Mesenchymal stem cell (in vitro differentiated cells and primary cell): ENCODE data around the gene CEP19.

Source experiments
- DNase-seq: peaks from one replicate; pipeline ENCODE4 v3.0.0-alpha.2; 2013
- H2AFZ ChIP-seq: one replicate; pipeline ENCODE4 v1.6.1; 2013; ENCODE audit warnings: low read depth, mild to moderate bottlenecking, control low read depth, inconsistent platforms, low read length, moderate library complexity
- H2AK5ac ChIP-seq: 2 replicates; pipeline ENCODE4 v1.6.1; 2013; ENCODE audit warnings: low read length, moderate library complexity, mild to moderate bottlenecking, inconsistent platforms; ENCODE audit not compliant: severe bottlenecking
- H2BK120ac ChIP-seq: one replicate; pipeline ENCODE4 v1.6.1; 2013; ENCODE audit warnings: low read depth, mild to moderate bottlenecking, inconsistent platforms, low read length, moderate library complexity
- H2BK12ac ChIP-seq, 2 experiments: one replicate each; pipeline ENCODE4 v1.6.1; 2013; ENCODE audit warnings: inconsistent platforms in 2 of 2, low read length in 2 of 2, mild to moderate bottlenecking in 2 of 2, moderate library complexity in 2 of 2, control low read depth in 1 of 2
- H2BK15ac ChIP-seq: one replicate; pipeline ENCODE4 v1.6.1; 2013; ENCODE audit warnings: mild to moderate bottlenecking, low read depth, inconsistent platforms; ENCODE audit not compliant: poor library complexity, severe bottlenecking
- H2BK5ac ChIP-seq: 2 replicates; pipeline ENCODE4 v1.6.1; 2013; ENCODE audit warnings: low read depth, mild to moderate bottlenecking, low read length, control low read depth, inconsistent platforms; ENCODE audit not compliant: poor library complexity, severe bottlenecking
- H3K14ac ChIP-seq, 2 experiments: one replicate each; pipeline ENCODE4 v1.6.1; 2013; ENCODE audit warnings: inconsistent platforms in 2 of 2, low read length in 2 of 2, control low read depth in 1 of 2, mild to moderate bottlenecking in 1 of 2, moderate library complexity in 1 of 2
- H3K18ac ChIP-seq, 2 experiments: one replicate each; pipeline ENCODE4 v1.6.1; 2013; ENCODE audit warnings: inconsistent platforms in 2 of 2, low read length in 2 of 2, control low read depth in 1 of 2, low read depth in 1 of 2, mild to moderate bottlenecking in 1 of 2
- H3K23ac ChIP-seq, 2 experiments: one replicate each; pipeline ENCODE4 v1.6.1; 2013; ENCODE audit warnings: inconsistent platforms in 2 of 2, low read length in 2 of 2, mild to moderate bottlenecking in 2 of 2, moderate library complexity in 2 of 2, control low read depth in 1 of 2
- H3K27ac ChIP-seq: 2 replicates; pipeline ENCODE4 v1.5.1; 2013; ENCODE audit warnings: mild to moderate bottlenecking, moderate library complexity, low read length, control low read depth, inconsistent platforms; ENCODE audit not compliant: poor library complexity, severe bottlenecking
- H3K27me3 ChIP-seq, 2 experiments: 2 replicates each; pipeline versions ENCODE4 v1.6.1 to v1.7.0; 2013; ENCODE audit warnings: low read length in 2 of 2, mild to moderate bottlenecking in 2 of 2, moderate library complexity in 2 of 2, control low read depth in 1 of 2, inconsistent platforms in 1 of 2; ENCODE audit not compliant: control insufficient read depth in 1 of 2, insufficient read depth in 1 of 2
- H3K36me3 ChIP-seq, 2 experiments: 2 replicates each; pipeline versions ENCODE4 v1.6.1 to v1.7.0; 2013; ENCODE audit warnings: low read length in 2 of 2, control low read depth in 1 of 2, inconsistent platforms in 1 of 2, low read depth in 1 of 2, mild to moderate bottlenecking in 1 of 2; ENCODE audit not compliant: insufficient read depth in 2 of 2, control insufficient read depth in 1 of 2
- H3K4ac ChIP-seq, 2 experiments: one replicate each; pipeline ENCODE4 v1.6.1; 2013; ENCODE audit warnings: inconsistent platforms in 2 of 2, low read length in 2 of 2, mild to moderate bottlenecking in 2 of 2, moderate library complexity in 2 of 2, control low read depth in 1 of 2, low read depth in 1 of 2
- H3K4me1 ChIP-seq: 2 replicates; pipeline ENCODE4 v1.6.1; 2013; ENCODE audit warnings: low read depth, low read length, control low read depth; ENCODE audit not compliant: control insufficient read depth, insufficient read depth
- H3K4me2 ChIP-seq: 2 replicates; pipeline ENCODE4 v1.6.1; 2013; ENCODE audit warnings: low read length, mild to moderate bottlenecking, inconsistent platforms; ENCODE audit not compliant: poor library complexity, severe bottlenecking
- H3K4me3 ChIP-seq, 2 experiments: 2 replicates each; pipeline versions ENCODE4 v1.5.1 to v1.7.0; 2013; ENCODE audit warnings: low read length in 2 of 2, mild to moderate bottlenecking in 2 of 2, control low read depth in 1 of 2, low read depth in 1 of 2; ENCODE audit not compliant: insufficient read depth in 1 of 2
- H3K79me1 ChIP-seq: replicated peaks from 2 replicates; pipeline ENCODE4 v1.6.1; 2013; ENCODE audit warnings: mild to moderate bottlenecking, control low read depth, low read length, inconsistent platforms; ENCODE audit not compliant: poor library complexity, severe bottlenecking
- H3K9ac ChIP-seq: 2 replicates; pipeline ENCODE4 v1.7.0; 2013; ENCODE audit warnings: mild to moderate bottlenecking, low read length, moderate library complexity
- H3K9me3 ChIP-seq: 2 replicates; pipeline ENCODE4 v1.7.0; 2013; ENCODE audit warnings: mild to moderate bottlenecking, low read length; ENCODE audit not compliant: control insufficient read depth
- H4K8ac ChIP-seq: one replicate; pipeline ENCODE4 v1.6.1; 2013; ENCODE audit warnings: inconsistent platforms, mild to moderate bottlenecking, low read length, moderate library complexity
- H4K91ac ChIP-seq: one replicate; pipeline ENCODE4 v1.6.1; 2013; ENCODE audit warnings: mild to moderate bottlenecking, low read length, inconsistent platforms
- WGBS: methylation state at CpG from one replicate; pipeline ENCODE4 v1.1.7; 2013; ENCODE audit warnings: mixed read lengths; 5-methylcytosine and 5-hydroxymethylcytosine counted together

CEP19 gene

GRCh38 chr3:196707566-196707965 is 4.5 kb downstream of the CEP19 start:
- 95% methylated on average over 6 of the region's 8 CpGs for WGBS
- Histone ChIP-seq H3K79me1 (peaks cover 4% of the 10 kb centered on the region), H3K4me1 (peaks cover 3% of the 10 kb centered on the region), H2BK15ac (no peak overlapping the region), H3K27ac (no peak overlapping the region), H3K14ac (no peak overlapping the region), H4K8ac (no peak overlapping the region), H3K23ac (no peak overlapping the region), H3K4me3 (no peak overlapping the region), H2BK5ac (no peak overlapping the region), H2BK120ac (no peak overlapping the region), H3K4me2 (no peak overlapping the region), H3K27me3 (no peaks in the 10 kb centered on the region), H2AK5ac (no peak overlapping the region), H3K9ac (no peak overlapping the region), H2AFZ (no peak overlapping the region), H3K18ac (no peak overlapping the region), H2BK12ac (no peak overlapping the region), H3K9me3 (no peaks in the 10 kb centered on the region), H3K36me3 (no peaks in the 10 kb centered on the region), H3K4ac (no peak overlapping the region), H4K91ac (no peak overlapping the region)
- DNase-seq = no peak

DNA sequence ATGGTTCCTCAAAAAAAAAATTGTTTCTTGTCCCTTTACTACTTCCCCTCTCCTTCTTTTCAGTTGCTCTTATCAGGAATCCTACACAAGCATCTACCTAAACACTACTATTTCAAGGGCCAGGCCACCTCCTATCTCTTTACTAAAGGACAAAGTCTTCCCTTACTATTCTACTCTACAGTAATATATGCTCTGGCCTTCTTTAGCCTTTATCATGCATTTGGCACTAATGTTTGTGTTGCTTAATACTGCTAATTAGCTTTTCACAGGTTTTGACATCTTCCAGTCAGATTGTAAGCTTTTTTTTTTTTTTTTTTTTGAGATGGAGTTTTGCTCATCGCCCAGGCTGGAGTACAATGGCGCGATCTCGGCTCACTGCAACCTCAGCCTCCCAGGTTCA is 5.3 kb downstream of the CEP19 start:
- Histone ChIP-seq H3K23ac (no peak overlapping the region), H3K36me3 (no peaks in the 10 kb centered on the region), H2AK5ac (no peak overlapping the region), H2BK120ac (no peak overlapping the region), H3K14ac (no peak overlapping the region), H4K91ac (no peak overlapping the region), H3K27ac (no peak overlapping the region), H3K4me3 (no peak overlapping the region), H3K9ac (no peak overlapping the region), H3K4ac (no peak overlapping the region), H4K8ac (no peak overlapping the region), H2BK5ac (no peak overlapping the region), H3K4me1 (peaks cover 3% of the 10 kb centered on the region), H3K18ac (no peak overlapping the region), H3K79me1 (peaks cover 4% of the 10 kb centered on the region), H2BK15ac (no peak overlapping the region), H2BK12ac (no peak overlapping the region), H3K9me3 (no peaks in the 10 kb centered on the region), H3K27me3 (no peaks in the 10 kb centered on the region), H3K4me2 (no peak overlapping the region), H2AFZ (no peak overlapping the region)
- WGBS = 100% methylated on average over 4 of the region's 4 CpGs
- no peak for DNase-seq

DNA sequence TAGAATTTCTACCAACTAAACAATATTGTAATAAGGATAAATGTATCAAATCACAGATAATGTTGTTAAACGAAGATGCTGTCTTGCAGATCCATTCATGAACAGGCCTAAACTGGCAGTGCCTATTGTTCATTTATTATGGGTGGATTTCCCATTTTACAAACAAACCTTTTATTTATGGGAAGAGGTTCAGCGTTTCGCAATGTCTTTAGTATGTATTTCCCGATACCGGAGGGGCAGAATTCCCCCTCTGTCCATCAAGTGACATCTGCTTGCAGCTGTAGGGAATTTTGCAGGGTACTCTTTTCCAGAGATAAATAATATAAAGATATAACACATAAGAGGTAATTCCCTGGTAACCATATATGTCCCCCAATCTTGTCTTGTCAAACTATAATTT is 5.7 kb downstream of the CEP19 start:
- H3K18ac ChIP-seq = no peak overlapping the region
- H3K23ac ChIP-seq = no peak overlapping the region

GRCh38 chr3:196700801-196701200 is 11.2 kb downstream of the CEP19 start:
- DNase-seq = no peak
- H2AFZ ChIP-seq = no peak overlapping the region
- no peak overlapping the region for H2BK5ac ChIP-seq
- H2BK12ac ChIP-seq = no peak overlapping the region
- H3K9me3 ChIP-seq = no peaks in the 10 kb centered on the region
- H3K9ac ChIP-seq = no peak overlapping the region
- no peak overlapping the region for H3K27ac ChIP-seq
- H3K27me3 ChIP-seq = no peaks in the 10 kb centered on the region
- H3K4me2 ChIP-seq = no peak overlapping the region
- H2BK15ac ChIP-seq = no peak overlapping the region
- no peaks in the 10 kb centered on the region for H3K36me3 ChIP-seq
- H3K4me1 ChIP-seq = no peaks in the 10 kb centered on the region
- H3K18ac ChIP-seq = no peak overlapping the region
- 84% methylated on average over 4 of the region's 4 CpGs for WGBS
- no peak overlapping the region for H4K8ac ChIP-seq
- H3K79me1 ChIP-seq = no peaks in the 10 kb centered on the region
- H2AK5ac ChIP-seq = no peak overlapping the region
- no peak overlapping the region for H3K23ac ChIP-seq
- H4K91ac ChIP-seq = no peak overlapping the region
- H2BK120ac ChIP-seq = no peak overlapping the region
- no peak overlapping the region for H3K4me3 ChIP-seq
- H3K14ac ChIP-seq = no peak overlapping the region
- H3K4ac ChIP-seq = no peak overlapping the region

More for the DNA sequence above, 5.7 kb downstream of the CEP19 start:
- Histone ChIP-seq H3K4me2 (no peak overlapping the region), H2BK15ac (no peak overlapping the region), H2BK120ac (no peak overlapping the region), H2BK5ac (no peak overlapping the region), H3K9me3 (no peaks in the 10 kb centered on the region), H2AFZ (no peak overlapping the region), H2BK12ac (no peak overlapping the region), H3K36me3 (no peaks in the 10 kb centered on the region), H3K79me1 (peaks cover 4% of the 10 kb centered on the region), H4K91ac (no peak overlapping the region), H3K4me3 (no peak overlapping the region), H3K4me1 (peaks cover 2% of the 10 kb centered on the region), H3K27me3 (no peaks in the 10 kb centered on the region), H3K14ac (no peak overlapping the region), H3K4ac (no peak overlapping the region), H3K9ac (no peak overlapping the region), H3K27ac (no peak overlapping the region), H2AK5ac (no peak overlapping the region), H4K8ac (no peak overlapping the region)
- 92% methylated on average over 2 of the region's 5 CpGs for WGBS
- DNase-seq = no peak
